ENCODE data around the gene RANBP3. TPM values are rescaled to one million over a fixed set of nuclear protein-coding genes. Genes with fewer than 3 reads are reported as not detected.

RANBP3 gene
- total and polyA plus RNA-seq, 4 donors: 33.6 to 67.7 (median 54.9) TPM

DNA sequence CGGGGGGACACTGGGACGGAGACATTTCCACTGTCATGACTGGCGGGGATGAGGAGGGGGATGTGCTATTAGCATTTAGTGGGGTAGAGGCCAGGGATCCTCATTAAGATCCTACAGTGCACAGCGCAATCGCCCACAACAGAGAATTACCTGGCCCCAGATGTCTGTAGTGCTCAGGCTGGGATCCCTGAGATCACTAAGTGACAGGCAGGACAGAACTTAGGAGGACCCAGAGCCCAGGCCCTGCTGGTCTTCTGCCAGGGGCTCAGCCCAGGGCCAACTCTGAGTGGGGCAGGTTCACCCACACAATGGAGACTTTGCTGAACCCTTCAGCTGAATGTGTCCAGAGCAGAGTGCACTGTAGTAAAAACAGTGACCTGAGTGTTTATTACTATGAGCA, 4.6 kb downstream of the RANBP3 start:
- no peak for DNase-seq
- TF ChIP-seq, protein P1, sequence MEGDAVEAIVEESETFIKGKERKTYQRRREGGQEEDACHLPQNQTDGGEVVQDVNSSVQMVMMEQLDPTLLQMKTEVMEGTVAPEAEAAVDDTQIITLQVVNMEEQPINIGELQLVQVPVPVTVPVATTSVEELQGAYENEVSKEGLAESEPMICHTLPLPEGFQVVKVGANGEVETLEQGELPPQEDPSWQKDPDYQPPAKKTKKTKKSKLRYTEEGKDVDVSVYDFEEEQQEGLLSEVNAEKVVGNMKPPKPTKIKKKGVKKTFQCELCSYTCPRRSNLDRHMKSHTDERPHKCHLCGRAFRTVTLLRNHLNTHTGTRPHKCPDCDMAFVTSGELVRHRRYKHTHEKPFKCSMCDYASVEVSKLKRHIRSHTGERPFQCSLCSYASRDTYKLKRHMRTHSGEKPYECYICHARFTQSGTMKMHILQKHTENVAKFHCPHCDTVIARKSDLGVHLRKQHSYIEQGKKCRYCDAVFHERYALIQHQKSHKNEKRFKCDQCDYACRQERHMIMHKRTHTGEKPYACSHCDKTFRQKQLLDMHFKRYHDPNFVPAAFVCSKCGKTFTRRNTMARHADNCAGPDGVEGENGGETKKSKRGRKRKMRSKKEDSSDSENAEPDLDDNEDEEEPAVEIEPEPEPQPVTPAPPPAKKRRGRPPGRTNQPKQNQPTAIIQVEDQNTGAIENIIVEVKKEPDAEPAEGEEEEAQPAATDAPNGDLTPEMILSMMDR (IDR thresholded peaks at IDR 0.05; ENCODE audit: control extremely low read depth, extremely low read depth): no peak
- Histone ChIP-seq H3K9ac (ENCODE audit: insufficient read depth in 1 of 2, low read length in 2 of 2) (peak overlapping the region in 1 of 2 donors; percentile 28), H3K4me1 (ENCODE audit: control insufficient read depth in 5 of 5, insufficient read depth in 5 of 5, low read length in 5 of 5) (peaks cover 15 to 39% (median 19%) of the 10 kb centered on the region in 5 donors), H3K27me3 (ENCODE audit: control insufficient read depth in 3 of 3, insufficient read depth in 3 of 3, low read length in 2 of 3) (no peaks in the 10 kb centered on the region), H3K36me3 (ENCODE audit: control insufficient read depth in 4 of 4, insufficient read depth in 4 of 4, low read length in 4 of 4) (peaks cover 0 to 11% (median 5%) of the 10 kb centered on the region in 4 donors), H3K9me3 (ENCODE audit: control insufficient read depth in 4 of 4, insufficient read depth in 3 of 4, low read length in 3 of 4) (no peaks in the 10 kb centered on the region), H3K4me3 (no peak overlapping the region), H3K27ac (ENCODE audit: low read depth in 1 of 2, low read length in 1 of 2) (no peak overlapping the region)
- 94 to 99% methylated on average over 5 of the region's 5 CpGs for WGBS, 2 donors
- ATAC-seq (ENCODE audit: insufficient read depth, low FRiP score): no peak

DNA sequence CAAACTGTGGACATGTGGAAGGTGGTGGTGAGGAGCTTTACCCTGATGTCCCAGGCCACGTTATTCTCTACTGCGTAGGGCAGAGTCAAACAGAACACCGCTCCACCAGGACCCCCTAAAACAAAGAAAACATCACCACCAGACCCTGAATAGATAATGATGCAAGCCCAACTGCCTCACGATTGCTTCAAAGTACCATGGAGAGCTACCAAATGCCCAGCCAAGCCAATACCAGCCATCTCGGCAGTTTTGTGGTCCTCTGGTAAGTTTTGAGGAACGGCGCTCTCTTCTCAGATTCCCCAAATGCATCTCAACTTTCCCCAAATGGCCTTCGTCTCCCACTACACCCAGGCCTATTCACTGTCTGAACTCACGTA, 5.6 kb downstream of the RANBP3 start:
- H3K4me1 ChIP-seq (ENCODE audit: control insufficient read depth in 5 of 5, insufficient read depth in 5 of 5, low read length in 5 of 5): peaks cover 20 to 48% (median 25%) of the 10 kb centered on the region in 5 donors
- ATAC-seq (ENCODE audit: insufficient read depth, low FRiP score): no peak
- WGBS, 2 donors: 84 to 90% methylated on average over 9 of the region's 9 CpGs

DNA sequence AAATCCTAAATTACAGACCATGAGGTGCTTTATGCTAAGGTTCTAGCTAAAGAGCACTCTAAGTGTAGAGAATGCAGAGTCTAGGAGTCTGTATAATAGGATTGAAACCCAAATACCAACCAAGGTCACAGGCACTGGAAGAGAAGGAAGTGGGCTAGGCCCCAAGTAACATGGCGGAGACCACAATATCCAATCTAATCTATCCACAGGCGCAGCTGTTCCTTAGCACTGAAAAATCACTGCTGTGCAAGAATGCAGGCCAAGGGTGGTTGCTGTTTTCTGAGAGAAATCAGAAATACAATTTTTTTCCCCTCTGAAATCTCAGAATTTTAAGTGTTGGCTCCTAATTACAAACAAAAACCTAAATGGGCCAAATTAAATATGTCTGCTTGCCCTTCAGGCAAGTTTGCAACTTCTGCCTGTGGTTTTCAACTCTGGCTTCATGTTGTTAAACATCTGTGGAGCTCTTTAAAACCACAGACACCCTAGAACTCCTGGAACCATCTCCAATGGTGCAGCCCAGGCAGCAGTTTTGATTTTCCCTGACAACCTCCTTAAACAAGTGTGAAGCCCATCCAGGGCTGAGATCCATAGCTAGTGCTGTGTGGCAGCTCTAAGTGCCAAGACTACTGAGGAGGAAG, 6.1 kb downstream of the RANBP3 start:
- ATAC-seq (ENCODE audit: insufficient read depth, low FRiP score) (no peak), DNase-seq (no peak)
- TF ChIP-seq, protein P1 (IDR thresholded peaks at IDR 0.05; ENCODE audit: control extremely low read depth, extremely low read depth): no peak
- Histone ChIP-seq H3K9ac (ENCODE audit: insufficient read depth in 1 of 2, low read length in 2 of 2) (no peak overlapping the region), H3K27me3 (ENCODE audit: control insufficient read depth in 3 of 3, insufficient read depth in 3 of 3, low read length in 2 of 3) (no peaks in the 10 kb centered on the region), H3K9me3 (ENCODE audit: control insufficient read depth in 4 of 4, insufficient read depth in 3 of 4, low read length in 3 of 4) (no peaks in the 10 kb centered on the region), H3K27ac (ENCODE audit: low read depth in 1 of 2, low read length in 1 of 2) (no peak overlapping the region), H3K4me1 (ENCODE audit: control insufficient read depth in 5 of 5, insufficient read depth in 5 of 5, low read length in 5 of 5) (peaks cover 21 to 49% (median 28%) of the 10 kb centered on the region in 5 donors), H3K4me3 (no peak overlapping the region), H3K36me3 (ENCODE audit: control insufficient read depth in 4 of 4, insufficient read depth in 4 of 4, low read length in 4 of 4) (peaks cover 0 to 11% (median 5%) of the 10 kb centered on the region in 4 donors)
- 70 to 90% methylated on average over 2 of the region's 2 CpGs for WGBS, 2 donors

More for the DNA sequence above, 5.6 kb downstream of the RANBP3 start:
- no peak overlapping the region for H3K4me3 ChIP-seq
- H3K9me3 ChIP-seq (ENCODE audit: control insufficient read depth in 4 of 4, insufficient read depth in 3 of 4, low read length in 3 of 4): no peaks in the 10 kb centered on the region
- H3K27ac ChIP-seq (ENCODE audit: low read depth in 1 of 2, low read length in 1 of 2): no peak overlapping the region
- no peak overlapping the region for H3K9ac ChIP-seq (ENCODE audit: insufficient read depth in 1 of 2, low read length in 2 of 2)
- TF ChIP-seq, protein P1 (IDR thresholded peaks at IDR 0.05; ENCODE audit: control extremely low read depth, extremely low read depth): no peak
- H3K27me3 ChIP-seq (ENCODE audit: control insufficient read depth in 3 of 3, insufficient read depth in 3 of 3, low read length in 2 of 3): no peaks in the 10 kb centered on the region
- H3K36me3 ChIP-seq (ENCODE audit: control insufficient read depth in 4 of 4, insufficient read depth in 4 of 4, low read length in 4 of 4): peaks cover 0 to 11% (median 5%) of the 10 kb centered on the region in 4 donors
- no peak for DNase-seq

All from lung (tissue), 12 donors.